ENCODE measurements around the gene ARHGAP24.

The ARHGAP24 gene

DNA sequence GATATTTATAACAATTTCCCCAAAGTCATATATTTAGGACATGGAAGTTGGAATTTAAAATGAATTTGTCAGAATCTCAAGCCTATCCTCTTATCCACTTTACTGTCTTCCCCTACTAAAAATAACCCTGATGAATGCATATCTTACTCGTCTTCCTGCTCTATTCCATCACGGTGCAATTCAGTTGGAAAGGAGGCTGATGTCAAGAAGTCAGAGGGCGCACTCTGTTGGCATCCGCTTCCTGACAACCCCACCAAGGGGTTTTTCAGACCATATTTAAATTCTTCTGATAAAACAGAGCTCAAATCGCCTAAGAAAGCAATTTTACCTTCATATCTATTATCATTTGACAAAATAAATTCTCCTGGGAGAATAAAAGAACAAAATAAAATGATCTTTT, 233.5 kb downstream of the ARHGAP24 start:
- DNase-seq = no peak

DNA sequence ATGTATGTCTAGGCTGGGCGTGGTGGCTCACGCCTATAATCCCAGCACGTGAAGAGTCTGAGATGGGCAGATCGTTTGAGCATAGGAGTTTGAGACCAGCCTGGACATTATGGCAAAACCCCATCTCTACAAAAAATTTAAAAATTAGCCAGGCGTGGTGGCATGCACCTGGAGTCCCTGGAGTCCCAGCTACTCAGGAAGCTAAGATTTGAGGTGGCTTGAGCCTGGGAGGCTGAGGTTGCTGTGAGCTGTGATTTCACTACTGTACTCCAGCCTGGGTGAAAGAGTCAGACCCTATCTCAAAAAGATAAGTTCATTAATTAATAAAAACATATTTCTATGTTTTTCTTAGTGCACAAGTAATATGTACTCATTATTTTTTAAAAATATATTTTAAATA, 238.1 kb downstream of the ARHGAP24 start:
- no peak for DNase-seq

DNA sequence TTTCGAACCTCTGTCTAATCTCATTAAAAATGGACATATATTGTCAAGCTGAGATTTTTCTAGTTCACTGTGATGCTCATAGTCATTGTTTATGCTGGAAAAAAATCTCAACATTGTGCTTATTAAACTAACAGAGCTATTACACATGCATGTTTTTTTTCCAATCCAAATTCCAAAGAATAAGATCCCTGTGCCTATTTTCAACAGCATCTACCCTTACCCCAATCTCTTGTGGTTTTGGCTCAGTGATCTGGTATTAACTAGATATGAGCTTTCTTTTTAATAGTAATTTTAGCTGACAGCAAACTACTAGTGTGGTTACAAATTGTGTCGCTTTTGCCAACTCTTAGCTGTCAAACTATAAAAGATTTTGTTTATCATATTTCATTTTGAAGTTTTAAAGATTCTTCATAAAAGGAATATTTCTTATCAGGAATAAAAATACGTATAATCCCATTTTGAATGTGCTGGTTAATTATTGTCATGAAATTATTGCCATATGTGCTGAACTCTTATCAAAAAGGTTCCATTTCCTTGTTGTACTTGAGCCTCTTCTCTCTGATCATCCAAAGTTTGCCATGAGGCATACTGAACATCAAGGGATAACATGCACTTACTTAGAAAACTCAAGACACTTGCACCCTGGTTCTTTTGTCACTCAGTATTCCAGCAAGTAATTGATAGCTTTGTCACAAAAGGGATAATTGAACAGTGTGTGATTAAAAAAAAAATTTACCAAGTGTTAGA, 241.2 kb downstream of the ARHGAP24 start:
- no peak for DNase-seq

DNA sequence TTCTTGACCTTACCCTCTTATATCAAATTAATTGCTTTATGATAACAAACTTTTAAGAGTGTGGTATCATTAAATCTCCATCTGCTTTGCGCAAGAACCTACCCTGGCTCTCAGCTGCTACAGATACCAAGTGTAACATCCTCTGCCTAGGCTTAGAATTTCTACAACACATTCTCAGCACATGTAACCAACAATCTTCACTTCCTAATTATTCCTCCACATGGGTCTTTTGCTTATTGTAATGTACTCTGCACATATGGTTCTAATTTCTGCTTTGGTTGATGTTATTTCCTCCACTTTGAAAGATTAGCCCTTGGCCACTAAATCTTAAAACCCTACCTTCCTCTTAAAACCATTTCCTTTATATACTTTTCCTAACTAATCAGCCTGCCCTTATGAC, 242.4 kb downstream of the ARHGAP24 start:
- no peak for DNase-seq

DNA sequence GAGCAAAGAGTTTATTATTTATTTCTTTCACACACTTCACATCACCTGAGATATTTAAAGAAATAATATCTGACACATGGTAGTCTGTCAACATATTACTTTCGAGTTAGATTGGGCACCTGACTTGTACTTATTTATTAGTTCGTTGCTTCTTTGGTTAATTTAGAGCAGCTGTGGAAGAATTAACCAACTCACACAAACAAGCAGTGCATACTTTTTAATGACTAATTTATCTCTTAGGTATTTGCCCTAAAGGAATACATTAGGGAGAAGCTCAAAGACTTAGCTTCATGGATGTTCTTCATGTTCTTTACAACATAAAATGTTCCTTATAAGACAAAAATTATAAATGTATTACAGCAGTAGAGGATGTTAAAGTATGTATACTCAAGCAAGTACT, 242.9 kb downstream of the ARHGAP24 start:
- no peak for DNase-seq

DNA sequence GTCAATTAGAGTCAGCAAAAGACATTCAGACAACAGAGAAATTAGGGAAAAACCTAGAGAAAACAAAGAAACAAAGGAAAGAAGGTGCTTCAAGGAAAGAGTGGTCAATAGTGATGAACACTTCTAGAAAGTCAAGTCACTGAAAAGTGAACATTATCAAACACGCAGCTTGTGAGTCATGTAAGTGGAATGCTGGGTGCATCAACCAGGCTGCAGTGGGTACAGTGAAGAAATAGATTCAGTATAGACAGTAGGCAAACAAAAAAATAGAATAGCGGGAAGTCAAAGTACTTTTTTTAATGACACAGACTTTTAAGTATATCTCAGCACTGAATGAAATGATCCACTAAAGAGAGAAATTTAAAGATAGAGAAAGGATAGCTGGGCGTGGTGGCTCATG, 245.8 kb downstream of the ARHGAP24 start:
- no peak for DNase-seq

DNA sequence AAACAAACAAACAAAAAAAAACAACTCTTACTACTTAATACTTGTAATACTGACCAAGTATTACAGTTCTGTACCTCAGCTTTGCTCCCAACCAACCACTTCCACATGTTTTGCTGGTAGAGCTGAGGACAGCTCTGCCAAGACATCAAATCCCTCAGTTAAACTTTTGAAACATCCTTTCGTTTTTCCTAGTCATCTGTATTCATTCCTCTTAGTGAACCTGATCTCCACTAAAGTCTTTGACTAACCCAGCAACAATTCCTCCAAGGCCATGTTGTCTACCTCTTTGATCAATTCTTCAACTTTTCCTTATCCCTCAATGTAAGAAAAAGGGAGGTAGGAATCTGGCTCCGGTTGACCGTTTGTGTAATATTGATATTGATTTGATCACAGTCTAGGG, 247.5 kb downstream of the ARHGAP24 start:
- no peak for DNase-seq

DNA sequence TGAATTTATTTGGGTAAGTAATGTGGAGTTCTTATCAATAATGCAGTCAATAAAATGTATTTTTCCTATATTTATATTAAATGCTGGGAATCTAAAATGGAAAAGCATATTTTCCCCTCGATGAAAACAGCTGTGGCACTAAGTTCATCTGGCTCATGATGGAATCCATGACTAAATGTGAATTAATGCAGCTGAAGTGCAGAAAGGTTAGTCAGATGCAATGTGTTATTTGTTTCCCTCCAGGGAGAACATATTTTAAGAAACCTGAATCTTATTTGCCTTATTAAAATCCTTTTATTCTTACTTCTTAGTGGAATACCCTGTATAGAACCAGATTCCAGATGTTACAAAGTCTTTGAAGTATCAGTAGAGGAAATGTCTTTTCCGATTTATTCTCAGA, 247.9 kb downstream of the ARHGAP24 start:
- no peak for DNase-seq

DNA sequence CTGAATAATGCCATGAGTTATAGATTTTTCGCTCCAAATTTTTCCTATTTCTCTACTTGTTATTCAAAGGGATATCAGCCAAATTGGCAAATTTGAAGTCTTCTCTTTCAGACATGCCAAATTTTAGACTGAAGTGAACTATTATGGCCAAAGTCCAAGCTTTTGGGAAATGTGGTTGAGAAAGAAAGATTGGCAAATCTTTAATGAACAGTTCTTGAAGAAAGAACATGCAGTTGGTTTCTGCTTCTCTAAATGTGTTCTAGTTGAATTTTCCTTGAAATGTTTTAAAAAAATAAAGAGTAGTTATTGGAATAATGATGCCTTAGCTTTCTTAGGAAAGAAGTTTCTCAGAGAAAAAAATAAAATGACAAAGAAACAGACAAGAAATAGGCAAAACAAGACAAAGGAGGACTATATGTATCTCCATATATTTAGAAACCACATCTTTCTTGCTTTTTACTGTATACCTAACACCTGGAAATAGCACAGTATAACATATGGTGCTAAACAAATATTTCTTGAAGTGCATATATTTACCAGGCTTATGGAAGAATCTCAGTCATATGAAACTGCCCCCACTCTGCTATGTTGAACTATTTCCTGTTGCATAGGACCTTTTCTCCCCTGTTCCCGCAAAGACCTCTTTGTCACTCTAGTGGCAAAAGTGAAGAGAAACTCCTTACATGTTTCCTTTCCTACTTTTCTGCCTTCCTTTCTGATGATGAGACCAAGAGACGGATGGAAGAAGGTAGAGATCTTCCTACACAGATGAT, 250.0 kb downstream of the ARHGAP24 start:
- DNase-seq = no peak

DNA sequence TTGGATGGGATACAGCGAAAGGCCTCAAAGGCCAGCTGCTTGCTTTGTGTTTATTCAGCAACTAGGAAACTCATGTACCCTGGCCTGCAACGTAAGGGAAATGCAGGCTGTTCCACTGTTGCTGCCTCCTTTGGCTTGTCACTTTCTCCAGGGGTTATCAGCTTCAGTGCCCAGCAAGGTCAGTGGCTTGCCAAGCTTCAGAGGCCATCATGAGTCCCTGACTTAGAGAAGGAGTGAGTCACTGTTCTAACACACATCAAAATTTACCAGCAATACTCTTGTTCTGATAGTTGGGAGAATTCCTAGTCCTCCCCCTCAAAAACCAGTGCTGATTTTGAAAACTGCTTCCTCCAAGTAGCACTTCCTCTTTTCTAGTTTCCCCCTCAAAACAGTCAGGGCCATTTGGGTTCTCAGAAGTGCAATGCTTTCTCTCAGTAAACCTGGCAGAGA, 250.8 kb downstream of the ARHGAP24 start:
- DNase-seq = no peak

DNA sequence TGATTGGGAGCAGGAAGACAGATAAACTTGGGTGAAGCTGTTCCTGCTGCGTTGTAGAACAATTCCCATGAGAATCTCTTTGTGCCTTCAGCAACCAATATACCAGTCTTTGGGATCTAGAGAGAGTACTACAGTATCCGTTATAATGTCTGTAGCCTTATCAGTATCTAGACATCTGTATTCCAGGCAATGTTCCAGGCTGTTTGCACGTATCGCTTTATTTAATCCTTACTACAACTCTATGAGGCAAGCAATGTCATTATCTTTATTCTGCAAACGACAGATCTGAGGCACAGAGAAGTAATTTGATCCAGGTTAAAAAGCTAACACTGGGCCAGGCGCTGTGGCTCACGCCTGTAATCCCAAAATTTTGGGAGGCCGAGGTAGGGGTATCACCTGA, 251.6 kb downstream of the ARHGAP24 start:
- no peak for DNase-seq

DNA sequence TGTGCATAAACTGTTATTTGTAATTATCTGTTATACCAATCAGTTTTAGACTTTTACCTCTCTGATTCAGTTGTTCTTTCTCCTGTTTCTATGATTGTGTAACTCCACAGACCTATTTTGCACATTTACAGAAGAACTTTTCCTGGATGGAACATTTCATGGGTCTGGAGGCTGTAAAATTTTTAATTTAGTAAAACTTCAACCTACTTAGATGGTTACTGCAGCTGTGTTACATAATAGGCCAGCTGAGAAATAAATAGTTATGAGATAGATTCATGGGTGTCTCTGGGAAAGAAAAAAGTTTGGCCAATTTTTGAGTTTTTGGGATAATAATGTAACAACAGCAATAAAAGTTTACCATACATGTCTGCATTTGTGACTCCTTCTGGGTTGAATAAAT, 253.5 kb downstream of the ARHGAP24 start:
- no peak for DNase-seq

DNA sequence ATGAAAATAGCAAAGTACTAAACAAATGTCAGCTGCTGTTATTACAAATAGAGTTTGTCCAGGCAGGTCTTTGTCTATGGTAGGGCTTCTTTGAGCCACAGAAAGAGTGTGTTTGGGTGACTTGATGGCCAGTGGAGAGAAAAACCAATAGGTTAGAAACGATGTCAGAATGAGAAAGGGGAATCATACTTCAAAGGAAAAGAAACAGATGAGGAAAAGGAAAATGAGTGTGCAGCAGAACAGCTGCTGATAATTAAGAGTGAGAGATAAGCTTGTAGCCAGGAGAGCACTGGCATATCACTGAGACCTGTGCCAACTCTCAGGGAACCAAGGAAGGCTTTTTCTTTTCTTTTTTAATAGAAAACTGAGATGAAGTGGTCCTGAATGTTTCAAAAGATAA, 257.2 kb downstream of the ARHGAP24 start:
- no peak for DNase-seq

DNA sequence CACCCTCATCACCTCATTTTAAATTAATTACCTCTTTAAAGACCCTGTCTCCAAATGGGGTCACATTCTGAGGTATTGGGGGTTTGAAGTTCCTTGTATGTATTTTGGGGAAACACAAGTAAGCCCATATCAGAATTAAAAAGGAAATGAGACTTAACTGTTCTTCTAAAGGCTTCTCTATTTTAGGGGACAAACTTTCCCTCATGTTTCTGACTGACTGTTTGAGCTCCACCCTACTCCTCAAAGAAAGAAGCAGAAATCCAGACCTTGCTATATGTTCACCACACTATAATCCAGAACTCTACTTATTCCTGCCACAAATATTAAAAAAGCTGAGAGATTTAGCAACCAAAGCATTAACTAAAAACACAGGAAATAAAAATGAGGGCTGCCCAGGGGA, 258.8 kb downstream of the ARHGAP24 start:
- DNase-seq = no peak

DNA sequence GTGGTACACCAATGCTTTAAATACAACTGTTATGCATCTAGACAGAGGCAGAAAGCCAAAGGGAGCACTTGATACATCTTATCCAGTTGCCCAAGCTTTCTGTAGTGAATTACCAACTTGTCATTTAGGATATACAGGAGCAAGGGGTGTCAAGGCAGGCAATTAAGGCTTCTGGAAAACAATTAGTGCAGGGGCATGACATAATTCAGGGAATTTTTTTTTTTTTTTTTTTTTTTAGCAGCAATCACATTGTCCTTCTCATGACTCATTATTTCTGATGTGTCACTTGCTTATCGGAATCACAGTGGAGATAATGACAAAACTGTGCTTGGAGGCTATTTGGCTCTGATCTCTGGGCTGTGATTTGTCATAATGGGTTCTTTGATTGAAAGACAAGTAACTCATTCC, 259.5 kb downstream of the ARHGAP24 start:
- no peak for DNase-seq

DNA sequence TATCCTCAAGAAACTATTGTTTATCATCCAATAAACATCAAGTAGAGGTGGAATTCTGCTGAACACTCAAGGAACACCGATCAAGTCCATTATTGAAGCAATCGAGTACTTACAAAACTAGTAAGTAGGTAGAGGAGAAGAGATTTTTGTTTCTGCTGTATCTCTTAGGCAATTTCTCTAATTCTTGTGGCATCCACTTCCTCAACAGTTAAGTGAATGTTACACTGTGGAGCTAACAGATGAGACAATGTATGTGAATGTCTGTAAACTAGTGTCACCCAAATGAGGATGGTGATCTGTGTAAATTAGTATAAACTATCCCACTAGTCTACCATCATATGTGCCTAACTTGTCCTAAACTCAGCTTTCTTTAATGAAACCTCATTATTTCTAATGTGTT, 261.6 kb downstream of the ARHGAP24 start:
- DNase-seq = no peak

DNA sequence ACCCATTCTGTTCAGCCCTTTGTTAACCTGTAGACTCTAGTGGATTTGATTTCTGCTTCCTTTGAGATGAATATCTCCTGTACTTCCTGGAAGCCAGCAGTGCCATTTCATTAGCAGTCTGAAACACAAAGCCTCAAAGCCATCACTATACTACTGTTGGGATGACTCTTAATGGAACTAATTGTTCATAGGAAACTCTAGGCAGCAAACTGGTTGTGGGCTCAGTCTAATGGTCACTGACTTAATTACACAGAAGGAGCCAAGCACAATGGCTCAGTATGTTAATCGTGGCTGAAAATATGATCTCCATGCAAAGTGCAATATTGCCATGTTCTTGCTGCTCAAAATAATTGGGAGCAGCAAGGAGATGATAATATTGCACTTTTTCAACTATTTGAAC, 262.3 kb downstream of the ARHGAP24 start:
- no peak for DNase-seq

DNA sequence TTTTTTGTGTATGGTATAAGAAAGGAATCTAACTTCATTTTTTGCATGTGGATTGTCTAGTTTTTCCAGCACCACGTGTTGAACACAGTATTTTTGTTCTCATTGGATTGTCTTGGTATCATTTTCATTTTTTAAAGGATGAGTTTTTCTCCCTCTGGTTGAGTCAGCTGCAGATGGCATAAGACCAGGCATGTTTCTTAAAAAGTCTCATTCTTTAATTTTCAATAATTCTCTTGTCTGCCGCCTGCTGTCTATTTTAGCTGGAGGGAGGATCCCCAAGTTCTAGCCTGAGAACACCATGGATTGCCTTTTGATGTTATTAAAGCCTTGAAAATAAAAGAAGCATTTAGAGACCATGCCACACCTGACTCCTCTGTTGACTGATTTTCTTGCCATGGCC, 263.8 kb downstream of the ARHGAP24 start:
- no peak for DNase-seq

DNA sequence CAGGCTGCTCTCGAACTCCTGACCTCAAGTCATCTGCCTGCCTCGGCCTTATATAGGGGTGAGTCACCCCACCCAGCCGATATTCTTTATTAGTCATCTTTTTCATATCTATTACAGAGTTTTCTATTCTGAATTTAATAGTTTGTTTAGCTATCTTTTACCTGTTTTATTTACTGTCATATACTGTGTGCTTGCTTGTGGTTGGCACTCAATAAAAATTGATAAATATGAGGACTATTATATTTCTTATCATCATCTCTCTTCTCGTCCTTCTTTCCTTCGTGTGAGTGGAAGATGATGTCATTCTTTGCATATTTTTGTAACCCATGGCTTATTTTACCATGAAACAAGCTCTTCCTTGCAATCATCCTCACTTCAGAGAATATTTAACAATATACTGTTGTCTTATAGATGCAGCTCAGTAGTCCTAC, 265.5 kb downstream of the ARHGAP24 start:
- DNase-seq = no peak

DNA sequence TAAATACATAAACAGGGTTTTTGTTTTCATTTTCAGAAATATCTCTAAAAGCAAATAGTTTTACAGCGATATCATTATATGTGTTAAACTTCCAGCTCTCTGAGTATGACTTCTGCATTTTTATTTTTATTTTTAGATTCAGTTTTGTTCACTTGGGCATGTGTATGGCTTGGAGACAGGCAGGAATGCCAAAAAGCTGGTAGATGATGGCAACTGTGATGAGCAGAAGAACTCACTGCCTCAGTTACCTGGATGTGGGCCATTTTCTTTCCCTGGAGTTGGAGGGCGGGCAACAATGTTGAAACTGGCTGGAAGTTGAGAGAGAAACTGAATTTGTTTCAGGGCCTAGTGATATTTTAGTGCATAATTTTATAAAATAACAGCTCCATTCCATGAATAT, 266.4 kb downstream of the ARHGAP24 start:
- no peak for DNase-seq

DNA sequence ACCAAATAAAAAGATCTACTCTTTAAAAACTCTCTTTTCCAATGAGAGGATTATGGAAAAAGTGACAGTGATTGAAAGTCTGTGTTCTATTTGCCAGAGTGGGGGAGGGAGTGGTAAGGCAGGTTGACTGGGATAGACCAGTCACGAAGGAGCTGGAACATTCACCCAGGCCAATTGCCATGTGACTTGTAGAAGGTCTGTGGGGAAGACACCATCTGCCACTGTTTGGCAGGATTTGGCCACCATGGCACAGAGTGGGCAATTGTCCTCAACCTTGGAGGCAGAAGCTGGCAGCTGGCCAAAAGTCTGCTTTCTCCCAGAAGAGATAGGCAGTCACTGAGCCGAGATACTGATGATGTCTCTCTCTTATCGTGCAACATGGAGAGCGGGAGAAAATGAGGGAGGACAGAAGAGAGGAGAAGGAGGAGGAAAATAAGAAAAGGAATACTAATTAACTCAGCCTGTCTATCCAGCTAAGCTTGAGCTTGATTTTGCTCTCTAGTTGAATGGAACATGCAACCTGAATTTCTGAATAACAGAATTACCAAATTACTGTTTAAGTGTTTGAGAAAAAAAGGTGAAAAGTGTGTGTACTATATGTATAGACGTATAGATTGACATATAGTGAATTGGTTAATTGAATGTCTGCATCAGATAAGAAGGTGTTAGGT, 267.1 kb downstream of the ARHGAP24 start:
- peak; percentile 44 for DNase-seq

DNA sequence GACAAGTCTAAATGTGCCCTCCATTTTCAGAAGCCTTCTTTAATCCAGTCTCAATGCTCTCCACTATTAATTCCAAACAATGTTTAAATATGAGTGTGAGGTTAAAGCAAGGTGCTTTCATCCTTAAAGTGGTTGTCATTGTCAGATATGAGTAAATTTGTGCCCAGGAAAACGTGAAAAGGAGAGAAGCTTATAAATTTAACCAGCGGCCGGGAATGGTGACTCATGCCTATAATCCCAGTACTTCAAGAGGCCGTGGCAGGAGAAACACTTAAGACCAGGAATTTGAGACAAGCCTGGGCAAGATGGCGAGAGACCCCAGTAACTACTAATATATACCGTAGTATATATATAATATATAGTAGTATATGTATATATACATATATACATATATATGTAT, 270.0 kb downstream of the ARHGAP24 start:
- DNase-seq = no peak

DNA sequence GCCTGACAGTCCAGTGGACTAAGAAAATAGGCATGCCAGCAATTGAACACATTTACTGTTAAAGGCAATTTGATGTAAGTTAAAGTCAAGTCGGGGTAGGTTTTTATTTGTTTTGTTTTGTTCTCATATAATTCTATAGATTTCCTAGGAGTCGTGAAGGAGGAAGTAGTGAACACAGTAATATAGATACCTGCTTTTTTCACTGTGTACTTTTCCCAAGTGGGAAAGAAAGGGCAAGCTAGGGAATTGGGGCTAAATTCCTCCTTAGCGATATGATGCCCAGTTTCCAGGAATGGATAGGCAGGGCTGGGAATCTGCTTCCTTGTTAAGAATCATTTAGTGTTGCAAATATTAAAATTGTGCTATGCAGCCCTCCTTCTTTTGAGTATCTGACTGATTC, 271.0 kb downstream of the ARHGAP24 start:
- no peak for DNase-seq

DNA sequence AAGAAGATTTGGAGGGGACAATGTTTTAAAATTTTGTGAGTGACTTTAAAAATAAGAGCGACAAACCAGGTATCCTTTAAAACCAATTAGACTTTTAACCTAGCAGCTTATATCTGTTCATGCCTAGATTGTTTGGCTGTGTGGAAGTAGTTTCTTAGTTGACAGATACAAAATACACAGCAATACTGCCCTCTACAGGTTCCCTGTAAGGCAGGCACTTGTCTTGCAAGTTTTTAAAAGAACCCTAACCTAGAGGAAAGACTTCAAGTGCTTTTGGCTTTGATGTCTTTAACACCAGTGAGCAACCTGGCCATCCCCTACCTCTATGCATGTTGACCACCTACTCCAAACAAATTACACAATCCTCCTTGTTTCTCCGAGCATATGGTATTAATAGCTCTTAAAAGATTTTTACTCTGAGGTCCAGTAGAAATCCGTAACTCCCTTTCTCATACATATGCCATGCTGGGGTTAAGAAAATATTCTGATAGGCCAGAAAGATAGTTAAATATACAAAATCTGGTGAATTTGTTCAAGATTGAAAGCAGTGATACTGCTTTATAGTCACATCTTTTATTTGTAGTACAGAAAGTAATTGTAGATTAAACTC, 273.0 kb downstream of the ARHGAP24 start:
- DNase-seq = peak; percentile 68

All from SHP77 treated with DMSO at 0.1 percent for 48 hours (cell line).